PFSK-1 (cell line): ENCODE results near the gene RTF1.

Source experiments
- POLR2AphosphoS5 ChIP-seq: IDR thresholded peaks from 2 replicates; pipeline ENCODE4 v1.6.1; 2012; ENCODE audit warnings: low read depth, mild to moderate bottlenecking, control low read depth, low read length, moderate library complexity
- SIN3A ChIP-seq: IDR thresholded peaks from 2 replicates; pipeline ENCODE4 v1.6.1; 2012; ENCODE audit warnings: mild to moderate bottlenecking, low read length, moderate library complexity, borderline replicate concordance; ENCODE audit not compliant: insufficient read depth
- TAF1 ChIP-seq: IDR thresholded peaks from 2 replicates; pipeline ENCODE4 v1.6.1; 2012; ENCODE audit warnings: low read length, control low read depth, borderline replicate concordance; ENCODE audit not compliant: insufficient read depth

GRCh38 chr15:41407341-41407740 lies 9.6 kb upstream of the RTF1 start:
- no peak for TF ChIP-seq TAF1
- TF ChIP-seq SIN3A = no peak
- TF ChIP-seq POLR2AphosphoS5 = no peak
